Calu3 (cell line): ENCODE results near the gene PPP2R3B. TPM values are rescaled to one million over a fixed set of nuclear protein-coding genes. Genes with fewer than 3 reads are reported as not detected.
"Not testable (repeated sequence)": the region's sequence is repeated elsewhere in the genome, so short reads cannot be mapped to it uniquely, and the experiment has no call there.

Source experiments
- BruUV-seq: library from RNA; stranded (reverse); fragments of 400-500 nt; replicated peaks from 2 replicates; lab custom pipeline; 2021; lab: Mats Ljungman, UMichigan
- CTCF ChIA-PET: fragments of 300-600 bp; sonication (Branson Sonifier 250); formaldehyde crosslinking; loops from one replicate; lab custom pipeline; 2022; ENCODE audit warnings: antibody characterized with exemption; lab: Charles Lee
- DNase-seq: peaks from one replicate; pipeline ENCODE4 v3.0.0; 2022
- H3K27ac Mint-ChIP-seq: one replicate; pipeline ENCODE4 v1.8.0; 2022; ENCODE audit warnings: mixed read lengths; ENCODE audit not compliant: unreplicated experiment
- H3K27me3 Mint-ChIP-seq: one replicate; pipeline ENCODE4 v1.8.0; 2022; ENCODE audit warnings: mixed read lengths; ENCODE audit not compliant: unreplicated experiment
- H3K36me3 Mint-ChIP-seq: one replicate; pipeline ENCODE4 v1.8.0; 2022; ENCODE audit warnings: mild to moderate bottlenecking, moderate library complexity, mixed read lengths; ENCODE audit not compliant: insufficient read depth, unreplicated experiment
- H3K4me1 Mint-ChIP-seq: one replicate; pipeline ENCODE4 v1.8.0; 2022; ENCODE audit warnings: mild to moderate bottlenecking, low read depth, mixed read lengths; ENCODE audit not compliant: unreplicated experiment
- H3K4me3 Mint-ChIP-seq: one replicate; pipeline ENCODE4 v1.8.0; 2022; ENCODE audit warnings: mild to moderate bottlenecking, low read depth, moderate library complexity, mixed read lengths; ENCODE audit not compliant: unreplicated experiment
- H3K9me3 Mint-ChIP-seq: one replicate; pipeline ENCODE4 v1.8.0; 2022; ENCODE audit warnings: low read depth, mixed read lengths; ENCODE audit not compliant: unreplicated experiment
- intact Hi-C: fragments of 100-400 bp; cut with micrococcal nuclease; formaldehyde crosslinking; loops from one replicate; pipeline ENCODE4 v1.10.0; 2022; ENCODE audit not compliant: unreplicated experiment
- total RNA-seq: library from RNA; stranded (reverse); gene quantifications from 2 replicates; pipeline ENCODE4 v1.2.3, GENCODE V29; 2022
- TF ChIP-seq, protein P1 (sequence below): fragments of 200-600 bp; IDR thresholded peaks from one replicate; pipeline ENCODE4 v1.8.0; 2022; ENCODE audit warnings: antibody characterized with exemption; ENCODE audit not compliant: unreplicated experiment

Gene PPP2R3B
- total RNA-seq, 1 experiment from 2014 or later: 25.4 TPM

DNA sequence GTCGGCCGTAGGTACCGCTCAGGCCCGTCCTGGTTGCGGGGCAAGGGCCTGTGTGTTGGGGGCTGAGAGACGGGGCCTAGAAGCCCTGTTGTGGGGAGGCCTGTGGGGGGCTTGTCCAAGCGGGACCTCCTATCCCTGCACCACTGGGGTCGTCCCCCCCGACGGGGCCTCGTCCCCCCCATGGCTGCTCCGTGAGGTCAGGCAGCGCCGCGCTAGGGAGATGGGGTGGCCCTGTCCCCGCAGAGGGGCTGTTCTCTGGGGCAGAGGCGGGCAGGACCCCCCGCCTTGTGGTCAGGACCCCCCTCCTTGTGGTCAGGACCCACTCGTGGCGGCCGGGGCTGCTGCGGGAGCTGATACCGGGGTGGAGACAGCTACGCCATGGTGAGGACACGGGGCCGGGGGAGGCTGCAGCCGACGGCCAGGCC lies 56.0 kb downstream of the PPP2R3B start:
- H3K9me3 Mint-ChIP-seq: no peaks in the 10 kb centered on the region
- DNase-seq: no peak
- intact Hi-C loops: no loop called here
- CTCF ChIA-PET: no interaction called here
- H3K27me3 Mint-ChIP-seq: no peaks in the 10 kb centered on the region
- no peak overlapping the region for H3K27ac Mint-ChIP-seq
- H3K4me1 Mint-ChIP-seq: no peaks in the 10 kb centered on the region
- no TSS peak for BruUV-seq
- TF ChIP-seq, protein P1, sequence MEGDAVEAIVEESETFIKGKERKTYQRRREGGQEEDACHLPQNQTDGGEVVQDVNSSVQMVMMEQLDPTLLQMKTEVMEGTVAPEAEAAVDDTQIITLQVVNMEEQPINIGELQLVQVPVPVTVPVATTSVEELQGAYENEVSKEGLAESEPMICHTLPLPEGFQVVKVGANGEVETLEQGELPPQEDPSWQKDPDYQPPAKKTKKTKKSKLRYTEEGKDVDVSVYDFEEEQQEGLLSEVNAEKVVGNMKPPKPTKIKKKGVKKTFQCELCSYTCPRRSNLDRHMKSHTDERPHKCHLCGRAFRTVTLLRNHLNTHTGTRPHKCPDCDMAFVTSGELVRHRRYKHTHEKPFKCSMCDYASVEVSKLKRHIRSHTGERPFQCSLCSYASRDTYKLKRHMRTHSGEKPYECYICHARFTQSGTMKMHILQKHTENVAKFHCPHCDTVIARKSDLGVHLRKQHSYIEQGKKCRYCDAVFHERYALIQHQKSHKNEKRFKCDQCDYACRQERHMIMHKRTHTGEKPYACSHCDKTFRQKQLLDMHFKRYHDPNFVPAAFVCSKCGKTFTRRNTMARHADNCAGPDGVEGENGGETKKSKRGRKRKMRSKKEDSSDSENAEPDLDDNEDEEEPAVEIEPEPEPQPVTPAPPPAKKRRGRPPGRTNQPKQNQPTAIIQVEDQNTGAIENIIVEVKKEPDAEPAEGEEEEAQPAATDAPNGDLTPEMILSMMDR: no peak
- peaks cover 29% of the 10 kb centered on the region for H3K36me3 Mint-ChIP-seq
- no peak overlapping the region for H3K4me3 Mint-ChIP-seq

DNA sequence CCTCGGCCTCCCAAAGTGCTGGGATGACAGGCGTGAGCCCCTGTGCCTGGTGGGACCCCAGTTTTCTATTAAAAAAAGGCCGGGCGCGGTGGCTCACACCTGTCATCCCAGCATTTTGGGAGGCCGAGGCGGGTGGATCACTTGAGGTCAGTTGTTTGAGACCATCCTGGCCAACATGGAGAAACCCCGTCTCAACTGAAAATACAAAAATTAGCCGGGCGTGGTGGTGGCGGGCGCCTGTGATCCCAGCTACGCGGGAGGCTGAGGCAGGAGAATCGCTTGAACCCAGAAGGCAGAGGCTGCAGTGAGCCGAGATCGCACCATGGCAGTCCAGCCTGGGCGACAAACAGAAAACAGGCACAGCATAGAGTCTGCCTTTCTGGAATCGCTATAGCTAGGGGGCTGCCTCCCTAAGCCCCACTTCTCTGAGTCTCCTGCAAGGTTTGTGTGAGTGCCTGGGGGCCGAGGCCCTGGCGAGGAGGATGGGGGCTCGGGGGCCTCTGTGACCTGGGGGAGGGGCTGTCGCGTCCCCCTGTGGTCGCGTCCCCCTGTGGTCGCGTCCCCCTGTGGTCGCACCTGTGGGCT lies 56.5 kb downstream of the PPP2R3B start:
- H3K27me3 Mint-ChIP-seq, H3K4me1 Mint-ChIP-seq, DNase-seq, CTCF ChIA-PET, H3K9me3 Mint-ChIP-seq, H3K27ac Mint-ChIP-seq, BruUV-seq, intact Hi-C loops, H3K4me3 Mint-ChIP-seq: not testable (repeated sequence)
- H3K36me3 Mint-ChIP-seq: peaks cover 26% of the 10 kb centered on the region

DNA sequence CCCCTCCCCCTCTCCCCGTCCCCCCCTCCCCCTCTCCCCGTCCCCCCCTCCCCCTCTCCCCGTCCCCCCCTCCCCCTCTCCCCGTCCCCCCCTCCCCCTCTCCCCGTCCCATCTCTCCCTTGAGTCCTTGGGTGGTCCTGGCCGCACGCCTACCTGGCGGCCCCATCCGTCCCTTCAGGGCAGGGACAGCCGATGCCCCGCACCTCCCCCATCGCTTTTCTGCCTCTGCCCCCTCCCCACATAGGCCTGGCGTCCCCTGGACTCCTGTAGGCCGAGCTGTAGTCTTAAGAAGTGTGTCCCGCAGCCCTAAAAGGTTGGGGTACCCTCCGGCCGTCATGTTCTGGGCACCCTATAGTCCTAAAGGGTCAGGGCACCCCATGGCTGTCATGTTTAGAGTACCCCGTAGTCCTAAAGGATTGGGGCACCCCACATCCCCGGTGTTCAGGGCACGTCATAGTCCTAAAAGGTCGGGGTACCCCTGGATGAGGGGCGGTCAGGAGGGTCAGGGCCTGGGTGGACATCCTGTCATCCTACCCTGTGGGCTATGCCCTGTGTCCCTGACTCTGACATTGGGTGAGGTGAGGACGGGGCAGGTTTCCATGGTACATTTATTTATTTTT lies 57.3 kb downstream of the PPP2R3B start:
- intact Hi-C loops: no loop called here
- H3K4me1 Mint-ChIP-seq: no peaks in the 10 kb centered on the region
- no peak overlapping the region for H3K27ac Mint-ChIP-seq
- H3K27me3 Mint-ChIP-seq: no peaks in the 10 kb centered on the region
- peaks cover 24% of the 10 kb centered on the region for H3K36me3 Mint-ChIP-seq
- CTCF ChIA-PET: no interaction called here
- no peaks in the 10 kb centered on the region for H3K9me3 Mint-ChIP-seq
- H3K4me3 Mint-ChIP-seq: no peak overlapping the region
- no peak for DNase-seq
- TF ChIP-seq, protein P1: no peak
- no TSS peak for BruUV-seq

DNA sequence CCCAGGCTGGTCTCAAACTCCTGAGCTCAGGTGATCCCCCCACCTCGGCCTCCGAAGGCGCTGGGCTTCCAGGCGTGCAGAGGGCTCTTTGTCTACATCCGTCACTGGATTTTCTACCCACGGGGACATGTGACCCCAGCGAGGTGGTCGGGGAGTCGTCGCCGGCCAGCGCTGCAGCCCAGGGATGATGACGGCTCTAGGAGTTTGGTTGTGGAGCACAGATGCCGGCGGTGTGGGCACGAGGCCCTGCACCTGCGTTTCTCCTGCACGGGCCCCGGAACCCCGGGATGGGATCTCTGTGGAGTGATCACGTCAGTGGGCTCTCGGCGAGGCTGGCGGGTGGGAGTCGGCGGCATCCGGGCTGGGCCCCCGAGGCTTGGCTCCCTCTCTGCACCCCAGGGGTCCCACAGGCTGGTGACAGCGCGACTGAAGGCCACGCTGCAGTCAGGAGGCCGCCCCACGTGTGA lies 59.0 kb downstream of the PPP2R3B start:
- Mint-ChIP-seq H3K9me3 (no peaks in the 10 kb centered on the region), H3K27me3 (no peaks in the 10 kb centered on the region), H3K27ac (no peak overlapping the region), H3K4me3 (no peak overlapping the region), H3K36me3 (peaks cover 27% of the 10 kb centered on the region), H3K4me1 (peaks cover 8% of the 10 kb centered on the region)
- no TSS peak for BruUV-seq
- intact Hi-C loops: no loop called here
- TF ChIP-seq, protein P1: no peak
- no peak for DNase-seq
- CTCF ChIA-PET: no interaction called here

DNA sequence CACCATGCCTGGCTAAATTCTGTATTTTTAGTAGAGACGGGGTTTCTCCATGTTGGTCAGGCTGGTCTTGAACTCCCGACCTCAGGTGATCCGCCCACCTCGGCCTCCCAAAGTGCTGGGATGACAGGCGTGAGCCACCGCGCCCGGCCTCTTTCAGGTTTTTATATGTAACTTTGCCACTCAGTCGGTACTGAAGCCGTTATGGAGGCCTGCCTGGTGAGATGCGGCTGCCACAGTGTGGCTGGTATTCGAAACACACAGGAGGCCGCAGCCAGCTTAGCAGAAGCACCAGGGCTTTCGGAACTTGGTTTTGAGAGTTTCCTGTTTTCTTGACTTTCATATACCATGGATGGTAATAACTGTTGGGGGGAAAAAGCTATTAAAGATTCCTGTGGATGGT lies 62.0 kb downstream of the PPP2R3B start:
- H3K36me3 Mint-ChIP-seq: peaks cover 29% of the 10 kb centered on the region
- BruUV-seq, H3K4me1 Mint-ChIP-seq, CTCF ChIA-PET, H3K4me3 Mint-ChIP-seq, H3K27me3 Mint-ChIP-seq, DNase-seq, H3K9me3 Mint-ChIP-seq, intact Hi-C loops, H3K27ac Mint-ChIP-seq: not testable (repeated sequence)
